ENCODE measurements around the gene APIP.

Gene APIP

GRCh38 chr11:34840736-34841386 is 75.3 kb downstream of the APIP start:
- peak; percentile 61 for DNase-seq (ENCODE audit: low spot score)

GRCh38 chr11:34839969-34840368 is 76.2 kb downstream of the APIP start:
- DNase-seq (ENCODE audit: low spot score): no peak

GRCh38 chr11:34836958-34837856 is 79.0 kb downstream of the APIP start:
- no peak for DNase-seq (ENCODE audit: low spot score)

- no peak for DNase-seq (ENCODE audit: low spot score)
Observed at GRCh38 chr11:34833602-34834001, 82.6 kb downstream of the APIP start.

Data from D341Med (cell line).